ENCODE results near the gene HK2.

HK2 gene

GRCh38 chr2:74864728-74865722, 31.1 kb downstream of the HK2 start:
- TF ChIP-seq CTCF (IDR thresholded peaks at IDR 0.05) = no peak

- TF ChIP-seq CTCF (IDR thresholded peaks at IDR 0.05) = no peak
Measured at GRCh38 chr2:74865770-74866674, 32.1 kb downstream of the HK2 start.

- TF ChIP-seq CTCF (IDR thresholded peaks at IDR 0.05) = no peak
Measured at GRCh38 chr2:74867841-74868658, 34.1 kb downstream of the HK2 start.

GRCh38 chr2:74869517-74869916, 35.6 kb downstream of the HK2 start:
- TF ChIP-seq CTCF (IDR thresholded peaks at IDR 0.05) = no peak

- TF ChIP-seq CTCF (IDR thresholded peaks at IDR 0.05) = no peak
Measured at GRCh38 chr2:74870951-74871350, 37.0 kb downstream of the HK2 start.

- TF ChIP-seq CTCF (IDR thresholded peaks at IDR 0.05) = no peak
Measured at GRCh38 chr2:74871414-74871813, 37.5 kb downstream of the HK2 start.

- no peak for TF ChIP-seq CTCF (IDR thresholded peaks at IDR 0.05)
Measured at GRCh38 chr2:74872389-74872836, 38.5 kb downstream of the HK2 start.
